K562 (cell line): ENCODE results near the gene FOXM1. TPM values are rescaled to one million over a fixed set of nuclear protein-coding genes. Genes with fewer than 3 reads are reported as not detected.

Source experiments
- CBX3 ChIP-seq, 2 experiments: IDR thresholded peaks; 1 replicate in 1 of 2; 2 replicates in 1 of 2; pipeline ENCODE4 v1.6.1; 2012; ENCODE audit warnings: inconsistent platforms in 2 of 2, low read length in 2 of 2, borderline replicate concordance in 1 of 2, control low read depth in 1 of 2
- CXXC5 ChIP-seq: fragments of 250-450 bp; sonication (Bioruptor Pico); IDR thresholded peaks from 2 replicates; pipeline ENCODE4 v1.8.0; 2022; ENCODE audit warnings: inconsistent platforms, mild to moderate bottlenecking, moderate library complexity
- ETV6 ChIP-seq, 3 experiments: fragments of 150-350 bp in 1 of 3; sonication (generic) in 1 of 3; formaldehyde crosslinking in 1 of 3; IDR thresholded peaks; 2 replicates each; pipeline versions ENCODE4 v1.6.1 to v1.8.0; 2014 to 2022; ENCODE audit warnings: borderline replicate concordance in 2 of 3, low read depth in 2 of 3, antibody characterized with exemption in 1 of 3, low read length in 1 of 3, mild to moderate bottlenecking in 1 of 3, missing genetic modification reagents in 1 of 3
- KLF13 ChIP-seq: fragments of 450-650 bp; IDR thresholded peaks from 2 replicates; pipeline ENCODE4 v1.6.1; 2016; ENCODE audit warnings: missing genetic modification characterization, low read depth, mild to moderate bottlenecking, missing compliant biosample characterization, moderate library complexity, borderline replicate concordance
- MTA1 ChIP-seq: fragments of 450-650 bp; IDR thresholded peaks from 2 replicates; pipeline ENCODE4 v1.6.1; 2017; ENCODE audit warnings: borderline replicate concordance
- NCOA1 ChIP-seq: fragments of 450-650 bp; IDR thresholded peaks from 2 replicates; pipeline ENCODE4 v1.6.1; 2016; ENCODE audit warnings: low read depth
- NCOA4 ChIP-seq: fragments of 450-650 bp; IDR thresholded peaks from 2 replicates; pipeline ENCODE4 v1.6.1; 2018; ENCODE audit warnings: mild to moderate bottlenecking; ENCODE audit not compliant: partially characterized antibody
- NFRKB ChIP-seq: fragments of 450-650 bp; IDR thresholded peaks from 2 replicates; pipeline ENCODE4 v1.6.1; 2016; ENCODE audit warnings: low read depth
- POLR2A ChIP-seq: fragments of 450-650 bp; conservative IDR thresholded peaks from 2 replicates; pipeline ENCODE4 v1.6.1; 2016
- POLR2B ChIP-seq: fragments of 450-650 bp; IDR thresholded peaks from 2 replicates; pipeline ENCODE4 v1.6.1; 2018; ENCODE audit warnings: low read depth; ENCODE audit not compliant: partially characterized antibody
- SMARCA4 ChIP-seq: fragments of 450-650 bp; IDR thresholded peaks from 2 replicates; pipeline ENCODE4 v1.6.1; 2016
- TAF9B ChIP-seq: fragments of 450-650 bp; IDR thresholded peaks from 2 replicates; pipeline ENCODE4 v1.6.1; 2018; ENCODE audit warnings: mild to moderate bottlenecking; ENCODE audit not compliant: partially characterized antibody
- ZNF133 ChIP-seq: fragments of 250-450 bp; sonication (Bioruptor Pico); IDR thresholded peaks from 2 replicates; pipeline ENCODE4 v1.4.0; 2020; ENCODE audit warnings: mild to moderate bottlenecking
- ZNF23 ChIP-seq: fragments of 250-450 bp; sonication (Bioruptor Pico); IDR thresholded peaks from 2 replicates; pipeline ENCODE4 v1.4.0; 2020; ENCODE audit warnings: mild to moderate bottlenecking
- polyA plus RNA-seq, 8 experiments: library from polyadenylated mRNA; depleted of rRNA in 4 of 8; stranded (reverse) in 5 of 8; unstranded in 3 of 8; fragments of >200 nt; fragmentation: Nextera tagmentation in 2 of 8; fragmentation: Illumina TruSeq in 1 of 8; extraction: Ambion mirVana in 2 of 8; extraction: Trizol in 1 of 8; gene quantifications; 2 replicates each; pipeline versions ENCODE4 v1.2.1 to v1.2.3, GENCODE V29; 2011 to 2014; ENCODE audit warnings: inconsistent platforms in 1 of 8, missing spikeins in 1 of 8
- total RNA-seq, 7 experiments: library from RNA; depleted of rRNA in 6 of 7; stranded (reverse); fragments of >200 nt in 6 of 7; fragmentation: Illumina TruSeq in 2 of 7; extraction: Trizol in 2 of 7; gene quantifications; 2 replicates each; pipeline versions ENCODE4 v1.2.1 to v1.2.3, GENCODE V29; 2011 to 2021; ENCODE audit warnings: low replicate concordance in 1 of 7
- TF ChIP-seq, protein P1 (sequence below), 2 experiments: fragments of 150-350 bp in 1 of 2; IDR thresholded peaks; 2 replicates each; pipeline ENCODE4 v1.6.1; 2012 to 2016; ENCODE audit warnings: low read depth in 2 of 2, low read length in 2 of 2, mild to moderate bottlenecking in 1 of 2, moderate library complexity in 1 of 2
- TF ChIP-seq, protein P2 (sequence below): fragments of 250-450 bp; sonication (Bioruptor Pico); IDR thresholded peaks from 2 replicates; pipeline ENCODE4 v1.8.0; 2022; ENCODE audit warnings: moderate library complexity, mild to moderate bottlenecking, inconsistent platforms
- TF ChIP-seq, protein P3 (sequence below): sonication (generic); formaldehyde crosslinking; IDR thresholded peaks from 2 replicates; pipeline ENCODE4 v1.8.0; 2022; ENCODE audit warnings: mild to moderate bottlenecking, missing genetic modification reagents

The FOXM1 gene
- total and polyA plus RNA-seq, 9 of the 15 experiments (the other 6 are each of a cell fraction or from before 2014, with no cell fraction given), result 8.9 to 46.9 (median 17.2) TPM

DNA sequence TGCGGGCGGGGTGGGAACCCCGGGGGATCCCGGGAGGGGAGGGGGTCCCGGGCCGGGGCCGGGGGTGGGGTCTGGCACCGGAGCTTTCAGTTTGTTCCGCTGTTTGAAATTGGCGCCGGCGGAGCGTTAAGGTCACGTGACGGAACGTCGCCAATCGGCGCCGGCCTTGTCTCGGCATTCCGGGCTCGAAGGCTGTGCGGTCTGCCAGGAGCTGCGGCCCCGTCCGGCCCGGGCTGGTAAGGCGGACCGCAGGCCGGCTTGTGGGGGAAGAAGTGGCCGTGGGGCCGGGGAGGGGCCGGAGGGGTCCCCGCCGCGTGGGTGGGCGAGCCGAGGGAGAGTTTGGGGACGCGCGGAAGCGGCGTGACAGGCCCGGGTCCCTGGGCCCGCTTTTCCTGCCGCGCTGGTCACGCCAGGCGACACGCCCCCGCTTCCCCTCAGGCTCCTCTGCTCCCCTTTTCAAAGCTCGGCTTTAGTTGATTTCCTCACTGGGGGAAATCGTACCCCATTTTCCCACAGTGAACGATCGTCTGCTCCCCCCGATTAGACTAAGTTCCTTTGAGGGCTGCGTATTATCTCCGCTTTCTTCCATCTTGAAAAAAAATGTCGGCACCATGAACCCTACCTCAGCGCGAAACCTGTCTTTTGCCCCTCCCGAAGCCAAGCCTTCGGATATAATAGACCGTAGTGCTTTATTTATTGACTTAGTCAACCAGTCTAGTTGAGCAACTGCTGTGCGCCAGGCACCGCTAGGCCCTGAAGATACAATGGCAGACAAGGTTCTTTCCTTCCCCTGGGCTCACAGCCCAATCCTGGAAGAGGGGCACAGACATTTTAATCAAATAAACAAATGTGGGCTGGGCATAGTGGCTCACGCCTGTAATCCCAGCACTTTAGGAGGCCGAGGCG is at the start of gene FOXM1, which contains the start of gene RHNO1 (continued):
- TF ChIP-seq, protein P1, sequence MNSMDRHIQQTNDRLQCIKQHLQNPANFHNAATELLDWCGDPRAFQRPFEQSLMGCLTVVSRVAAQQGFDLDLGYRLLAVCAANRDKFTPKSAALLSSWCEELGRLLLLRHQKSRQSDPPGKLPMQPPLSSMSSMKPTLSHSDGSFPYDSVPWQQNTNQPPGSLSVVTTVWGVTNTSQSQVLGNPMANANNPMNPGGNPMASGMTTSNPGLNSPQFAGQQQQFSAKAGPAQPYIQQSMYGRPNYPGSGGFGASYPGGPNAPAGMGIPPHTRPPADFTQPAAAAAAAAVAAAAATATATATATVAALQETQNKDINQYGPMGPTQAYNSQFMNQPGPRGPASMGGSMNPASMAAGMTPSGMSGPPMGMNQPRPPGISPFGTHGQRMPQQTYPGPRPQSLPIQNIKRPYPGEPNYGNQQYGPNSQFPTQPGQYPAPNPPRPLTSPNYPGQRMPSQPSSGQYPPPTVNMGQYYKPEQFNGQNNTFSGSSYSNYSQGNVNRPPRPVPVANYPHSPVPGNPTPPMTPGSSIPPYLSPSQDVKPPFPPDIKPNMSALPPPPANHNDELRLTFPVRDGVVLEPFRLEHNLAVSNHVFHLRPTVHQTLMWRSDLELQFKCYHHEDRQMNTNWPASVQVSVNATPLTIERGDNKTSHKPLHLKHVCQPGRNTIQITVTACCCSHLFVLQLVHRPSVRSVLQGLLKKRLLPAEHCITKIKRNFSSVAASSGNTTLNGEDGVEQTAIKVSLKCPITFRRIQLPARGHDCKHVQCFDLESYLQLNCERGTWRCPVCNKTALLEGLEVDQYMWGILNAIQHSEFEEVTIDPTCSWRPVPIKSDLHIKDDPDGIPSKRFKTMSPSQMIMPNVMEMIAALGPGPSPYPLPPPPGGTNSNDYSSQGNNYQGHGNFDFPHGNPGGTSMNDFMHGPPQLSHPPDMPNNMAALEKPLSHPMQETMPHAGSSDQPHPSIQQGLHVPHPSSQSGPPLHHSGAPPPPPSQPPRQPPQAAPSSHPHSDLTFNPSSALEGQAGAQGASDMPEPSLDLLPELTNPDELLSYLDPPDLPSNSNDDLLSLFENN (IDR thresholded peaks at IDR 0.05; ENCODE audit: low read depth in 2 of 2, low read length in 2 of 2), result no peak
- TF ChIP-seq, protein P2, sequence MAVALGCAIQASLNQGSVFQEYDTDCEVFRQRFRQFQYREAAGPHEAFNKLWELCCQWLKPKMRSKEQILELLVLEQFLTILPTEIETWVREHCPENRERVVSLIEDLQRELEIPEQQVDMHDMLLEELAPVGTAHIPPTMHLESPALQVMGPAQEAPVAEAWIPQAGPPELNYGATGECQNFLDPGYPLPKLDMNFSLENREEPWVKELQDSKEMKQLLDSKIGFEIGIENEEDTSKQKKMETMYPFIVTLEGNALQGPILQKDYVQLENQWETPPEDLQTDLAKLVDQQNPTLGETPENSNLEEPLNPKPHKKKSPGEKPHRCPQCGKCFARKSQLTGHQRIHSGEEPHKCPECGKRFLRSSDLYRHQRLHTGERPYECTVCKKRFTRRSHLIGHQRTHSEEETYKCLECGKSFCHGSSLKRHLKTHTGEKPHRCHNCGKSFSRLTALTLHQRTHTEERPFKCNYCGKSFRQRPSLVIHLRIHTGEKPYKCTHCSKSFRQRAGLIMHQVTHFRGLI (CRISPR knock-in tag), result no peak
- TF ChIP-seq KLF13 (peak; percentile 82; the same call in 1 of the 2 replicates), POLR2B (peak; percentile 39), CBX3 (IDR thresholded peaks at IDR 0.05; ENCODE audit: borderline replicate concordance in 1 of 2, low read length in 2 of 2) (no peak), ETV6 (IDR thresholded peaks at IDR 0.05; ENCODE audit: borderline replicate concordance in 1 of 2, low read depth in 2 of 2, low read length in 1 of 2) (no peak), ETV6 (CRISPR knock-in tag; IDR thresholded peaks at IDR 0.05; ENCODE audit: borderline replicate concordance) (no peak), ZNF23 (CRISPR knock-in tag) (no peak), ZNF133 (CRISPR knock-in tag) (no peak), NCOA1 (no peak), NCOA4 (no peak), NFRKB (peak; percentile 63; the same call in 1 of the 2 replicates), MTA1 (no peak), CXXC5 (CRISPR knock-in tag) (peak; percentile 74), TAF9B (no peak), POLR2A (peak; percentile 79), SMARCA4 (no peak)
- TF ChIP-seq, protein P3, sequence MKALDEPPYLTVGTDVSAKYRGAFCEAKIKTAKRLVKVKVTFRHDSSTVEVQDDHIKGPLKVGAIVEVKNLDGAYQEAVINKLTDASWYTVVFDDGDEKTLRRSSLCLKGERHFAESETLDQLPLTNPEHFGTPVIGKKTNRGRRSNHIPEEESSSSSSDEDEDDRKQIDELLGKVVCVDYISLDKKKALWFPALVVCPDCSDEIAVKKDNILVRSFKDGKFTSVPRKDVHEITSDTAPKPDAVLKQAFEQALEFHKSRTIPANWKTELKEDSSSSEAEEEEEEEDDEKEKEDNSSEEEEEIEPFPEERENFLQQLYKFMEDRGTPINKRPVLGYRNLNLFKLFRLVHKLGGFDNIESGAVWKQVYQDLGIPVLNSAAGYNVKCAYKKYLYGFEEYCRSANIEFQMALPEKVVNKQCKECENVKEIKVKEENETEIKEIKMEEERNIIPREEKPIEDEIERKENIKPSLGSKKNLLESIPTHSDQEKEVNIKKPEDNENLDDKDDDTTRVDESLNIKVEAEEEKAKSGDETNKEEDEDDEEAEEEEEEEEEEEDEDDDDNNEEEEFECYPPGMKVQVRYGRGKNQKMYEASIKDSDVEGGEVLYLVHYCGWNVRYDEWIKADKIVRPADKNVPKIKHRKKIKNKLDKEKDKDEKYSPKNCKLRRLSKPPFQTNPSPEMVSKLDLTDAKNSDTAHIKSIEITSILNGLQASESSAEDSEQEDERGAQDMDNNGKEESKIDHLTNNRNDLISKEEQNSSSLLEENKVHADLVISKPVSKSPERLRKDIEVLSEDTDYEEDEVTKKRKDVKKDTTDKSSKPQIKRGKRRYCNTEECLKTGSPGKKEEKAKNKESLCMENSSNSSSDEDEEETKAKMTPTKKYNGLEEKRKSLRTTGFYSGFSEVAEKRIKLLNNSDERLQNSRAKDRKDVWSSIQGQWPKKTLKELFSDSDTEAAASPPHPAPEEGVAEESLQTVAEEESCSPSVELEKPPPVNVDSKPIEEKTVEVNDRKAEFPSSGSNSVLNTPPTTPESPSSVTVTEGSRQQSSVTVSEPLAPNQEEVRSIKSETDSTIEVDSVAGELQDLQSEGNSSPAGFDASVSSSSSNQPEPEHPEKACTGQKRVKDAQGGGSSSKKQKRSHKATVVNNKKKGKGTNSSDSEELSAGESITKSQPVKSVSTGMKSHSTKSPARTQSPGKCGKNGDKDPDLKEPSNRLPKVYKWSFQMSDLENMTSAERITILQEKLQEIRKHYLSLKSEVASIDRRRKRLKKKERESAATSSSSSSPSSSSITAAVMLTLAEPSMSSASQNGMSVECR (CRISPR knock-in tag), result peak; percentile 42; the same call in 1 of the 2 replicates
